IMR-90 (cell line): Measurements from ENCODE around the gene MUC5AC. TPM values are rescaled to one million over a fixed set of nuclear protein-coding genes. Genes with fewer than 3 reads are reported as not detected.

Experiments used
- ATAC-seq: fragments of 200-7000 bp; cut with Tn5 transposase; 2 replicates; pipeline ENCODE4 v1.9.1; 2020; ENCODE audit warnings: low read depth, mild to moderate bottlenecking, moderate library complexity
- BruUV-seq: library from RNA; stranded (reverse); fragments of 400-500 nt; replicated peaks from 2 replicates; lab custom pipeline; 2021; lab: Mats Ljungman, UMichigan
- CTCF ChIA-PET: fragments of 300-600 bp; formaldehyde crosslinking; extraction: SDS; loops from one replicate; lab custom pipeline; 2021; ENCODE audit warnings: antibody characterized with exemption; lab: Yijun Ruan, JAX
- POLR2A ChIA-PET: fragments of 300-600 bp; sonication (Branson Sonifier 250); formaldehyde crosslinking; loops from one replicate; lab custom pipeline; 2022; ENCODE audit warnings: antibody characterized with exemption; ENCODE audit not compliant: unreplicated experiment; lab: Charles Lee
- DNase-seq: peaks from one replicate; pipeline ENCODE4 v3.0.0; 2013
- H2AFZ ChIP-seq: replicated peaks from 2 replicates; pipeline ENCODE3; 2013; ENCODE audit warnings: low read length, mild to moderate bottlenecking; ENCODE audit not compliant: poor library complexity
- H2AK5ac ChIP-seq: 2 replicates; pipeline ENCODE4 v1.6.1; 2013; ENCODE audit warnings: low read depth, low read length, inconsistent platforms
- H2AK9ac ChIP-seq: replicated peaks from 2 replicates; pipeline ENCODE3; 2013; ENCODE audit warnings: mild to moderate bottlenecking, low read depth, low read length, moderate library complexity; ENCODE audit not compliant: poor library complexity
- H2BK120ac ChIP-seq: 2 replicates; pipeline ENCODE4 v1.6.1; 2013; ENCODE audit warnings: low read depth, low read length, inconsistent platforms
- H2BK15ac ChIP-seq: 3 replicates; pipeline ENCODE4 v1.6.1; 2013; ENCODE audit warnings: low read depth, low read length, inconsistent platforms
- H2BK20ac ChIP-seq: 2 replicates; pipeline ENCODE4 v1.6.1; 2013; ENCODE audit warnings: low read depth, mild to moderate bottlenecking, inconsistent platforms, low read length, moderate library complexity
- H2BK5ac ChIP-seq: 2 replicates; pipeline ENCODE4 v1.6.1; 2013; ENCODE audit warnings: mild to moderate bottlenecking, low read depth, low read length, inconsistent platforms; ENCODE audit not compliant: poor library complexity, severe bottlenecking
- H3K14ac ChIP-seq: replicated peaks from 2 replicates; pipeline ENCODE4 v1.6.1; 2013; ENCODE audit warnings: low read depth, low read length, inconsistent platforms
- H3K18ac ChIP-seq: 2 replicates; pipeline ENCODE4 v1.6.1; 2013; ENCODE audit warnings: low read depth, low read length, control low read depth
- H3K23ac ChIP-seq: 2 replicates; pipeline ENCODE4 v1.6.1; 2013; ENCODE audit warnings: low read depth, low read length, inconsistent platforms
- H3K27ac ChIP-seq: 2 replicates; pipeline ENCODE4 v1.5.1; 2013; ENCODE audit warnings: mild to moderate bottlenecking, control low read depth, low read length; ENCODE audit not compliant: insufficient read depth
- H3K27me3 ChIP-seq: 2 replicates; pipeline ENCODE4 v1.6.1; 2013; ENCODE audit warnings: low read length; ENCODE audit not compliant: control insufficient read depth, insufficient read depth
- H3K36me3 ChIP-seq: 2 replicates; pipeline ENCODE4 v1.6.1; 2013; ENCODE audit warnings: low read length, mixed read lengths; ENCODE audit not compliant: control insufficient read depth, insufficient read depth
- H3K4ac ChIP-seq: 2 replicates; pipeline ENCODE4 v1.6.1; 2013; ENCODE audit warnings: low read depth, low read length, inconsistent platforms
- H3K4me1 ChIP-seq: 2 replicates; pipeline ENCODE4 v1.6.1; 2013; ENCODE audit warnings: low read length, mixed read lengths; ENCODE audit not compliant: control insufficient read depth, insufficient read depth
- H3K4me2 ChIP-seq: 2 replicates; pipeline ENCODE4 v1.6.1; 2013; ENCODE audit warnings: low read depth, mild to moderate bottlenecking, control low read depth, low read length, moderate library complexity
- H3K4me3 ChIP-seq: 2 replicates; pipeline ENCODE4 v1.5.1; 2013; ENCODE audit warnings: low read depth, mild to moderate bottlenecking, control low read depth, low read length, moderate library complexity; ENCODE audit not compliant: insufficient read depth
- H3K56ac ChIP-seq: 2 replicates; pipeline ENCODE4 v1.6.1; 2013; ENCODE audit warnings: low read length, inconsistent platforms; ENCODE audit not compliant: insufficient read depth; ENCODE audit errors: extremely low read depth
- H3K79me1 ChIP-seq, 2 experiments: 2 replicates each; pipeline ENCODE4 v1.6.1; 2013; ENCODE audit warnings: low read length in 2 of 2, inconsistent platforms in 1 of 2, low read depth in 1 of 2
- H3K9ac ChIP-seq: 2 replicates; pipeline ENCODE4 v1.6.1; 2013; ENCODE audit warnings: low read depth, low read length, control low read depth
- H3K9me1 ChIP-seq: 2 replicates; pipeline ENCODE4 v1.6.1; 2013; ENCODE audit warnings: low read length, inconsistent platforms; ENCODE audit not compliant: insufficient read depth
- H3K9me3 ChIP-seq: 2 replicates; pipeline ENCODE4 v1.6.1; 2013; ENCODE audit warnings: low read length; ENCODE audit not compliant: control insufficient read depth, insufficient read depth
- H4K20me1 ChIP-seq: 2 replicates; pipeline ENCODE4 v1.6.1; 2013; ENCODE audit warnings: low read length, inconsistent platforms; ENCODE audit not compliant: insufficient read depth
- H4K5ac ChIP-seq: 2 replicates; pipeline ENCODE4 v1.6.1; 2013; ENCODE audit warnings: mild to moderate bottlenecking, low read depth, low read length, control low read depth
- H4K8ac ChIP-seq, 2 experiments: 2 replicates each; pipeline ENCODE4 v1.6.1; 2013; ENCODE audit warnings: low read depth in 2 of 2, low read length in 2 of 2, control low read depth in 1 of 2, inconsistent platforms in 1 of 2
- H4K91ac ChIP-seq: 2 replicates; pipeline ENCODE4 v1.6.1; 2013; ENCODE audit warnings: low read depth, low read length, inconsistent platforms; ENCODE audit not compliant: insufficient read depth
- CHD1 ChIP-seq: IDR thresholded peaks from 2 replicates; pipeline ENCODE4 v1.6.1; 2012; ENCODE audit warnings: low read depth, low read length, improper control_type of control experiment
- MAFK ChIP-seq: IDR thresholded peaks from 2 replicates; pipeline ENCODE4 v1.6.1; 2012; ENCODE audit warnings: low read depth, low read length, improper control_type of control experiment
- MAZ ChIP-seq: IDR thresholded peaks from 2 replicates; pipeline ENCODE4 v1.6.1; 2012; ENCODE audit warnings: low read depth, mild to moderate bottlenecking, low read length, improper control_type of control experiment, moderate library complexity, borderline replicate concordance
- MXI1 ChIP-seq: IDR thresholded peaks from 2 replicates; pipeline ENCODE4 v1.6.1; 2012; ENCODE audit warnings: low read depth, mild to moderate bottlenecking, low read length, moderate library complexity, borderline replicate concordance
- WGBS, 2 experiments: methylation state at CpG; one replicate each; pipeline versions ENCODE4 v1.1.5 to v1.1.7; 2013; ENCODE audit warnings: missing lambda C conversion rate in 2 of 2; ENCODE audit not compliant: insufficient read length in 1 of 2; ENCODE audit errors: extremely low coverage in 2 of 2; 5-methylcytosine and 5-hydroxymethylcytosine counted together
- dilution Hi-C: fragments of 300-500 bp; cut with HindIII; formaldehyde crosslinking; loops from one replicate; pipeline ENCODE4 v1.14.3; 2018; ENCODE audit warnings: low sequenced_read_pairs; ENCODE audit not compliant: unreplicated experiment
- in situ Hi-C: fragments of 300-500 bp; cut with MboI; formaldehyde crosslinking; loops from 3 replicates; pipeline ENCODE4 v1.14.3; 2019; ENCODE audit warnings: low sequenced_read_pairs, inconsistent platforms, mixed read lengths
- intact Hi-C: fragments of 100-400 bp; cut with micrococcal nuclease; formaldehyde crosslinking; loops from 2 replicates; pipeline ENCODE4 v1.10.0; 2022
- polyA plus RNA-seq, 3 experiments: library from polyadenylated mRNA; depleted of rRNA; stranded (reverse); fragments of >200 nt; gene quantifications; 2 replicates each; pipeline ENCODE4 v1.2.3, GENCODE V29; 2012; ENCODE audit warnings: low replicate concordance in 1 of 3
- total RNA-seq: library from RNA; depleted of rRNA; stranded (reverse); fragments of >200 nt; gene quantifications from 2 replicates; pipeline ENCODE4 v1.2.3, GENCODE V29; 2012

Gene MUC5AC
- total and polyA plus RNA-seq, 2 of the 4 experiments (the other 2 are of a cell fraction): 0.02 TPM; not detected in 1

DNA sequence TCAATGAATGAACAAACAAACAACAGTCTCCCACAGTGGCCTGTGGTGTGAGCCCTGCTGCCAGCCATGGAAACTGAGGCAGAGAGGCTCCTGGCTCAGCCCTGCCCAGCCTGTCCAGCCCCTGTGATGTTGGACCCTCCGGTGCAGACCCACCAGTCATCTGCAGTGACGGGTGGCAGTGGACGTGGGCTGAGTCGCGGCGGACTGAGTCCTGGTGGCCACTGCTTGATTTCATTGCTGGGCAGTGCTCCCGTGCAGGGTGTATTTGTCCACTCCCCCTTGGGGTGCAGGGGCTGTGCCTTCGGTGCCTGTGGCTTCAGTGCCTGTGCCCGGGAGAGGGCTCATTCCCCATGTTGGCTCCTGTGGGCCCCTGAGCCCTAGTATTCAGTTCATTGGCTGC, 31.9 kb upstream of the MUC5AC start:
- Histone ChIP-seq H4K20me1 (no peaks in the 10 kb centered on the region), H3K27ac (no peak overlapping the region), H4K5ac (no peak overlapping the region), H2BK120ac (no peak overlapping the region), H3K36me3 (no peaks in the 10 kb centered on the region), H3K18ac (no peak overlapping the region), H2BK15ac (no peak overlapping the region), H2AK9ac (no peak overlapping the region), H2AFZ (no peak overlapping the region), H2AK5ac (no peak overlapping the region), H3K9ac (no peak overlapping the region), H2BK5ac (no peak overlapping the region), H2BK20ac (no peak overlapping the region), H3K14ac (no peak overlapping the region), H3K27me3 (peaks cover 22% of the 10 kb centered on the region), H4K8ac (no peak overlapping the region), H3K56ac (no peak overlapping the region), H3K4me3 (no peak overlapping the region), H3K23ac (no peak overlapping the region), H3K4me2 (no peak overlapping the region), H3K9me1 (no peaks in the 10 kb centered on the region), H3K4ac (no peak overlapping the region), H3K79me1 (no peaks in the 10 kb centered on the region), H3K4me1 (no peaks in the 10 kb centered on the region), H3K9me3 (peaks cover 4% of the 10 kb centered on the region), H4K91ac (no peak overlapping the region)
- BruUV-seq: no TSS peak
- DNase-seq (no peak), ATAC-seq (no peak)
- TF ChIP-seq CHD1 (no peak), MAFK (no peak), MAZ (no peak), MXI1 (no peak)
- ChIA-PET POLR2A (no interaction called here), CTCF (no interaction called here)
- dilution Hi-C loops (no loop called here), intact Hi-C loops (no loop called here), in situ Hi-C loops (no loop called here)
- WGBS, 2 experiments: 59% methylated on average over 5 of the region's 9 CpGs; no CpG with 5 or more reads in 1 of the 2 experiments
